Measurements from ENCODE around the gene AGTRAP. TPM values are rescaled to one million over a fixed set of nuclear protein-coding genes. Genes with fewer than 3 reads are reported as not detected.

Gene AGTRAP
- total RNA-seq, 2 experiments from 2014 or later = 52.7 to 57.3 TPM

GRCh38 chr1:11784993-11785769, 49.2 kb downstream of the AGTRAP start:
- Mint-ChIP-seq H3K27me3 (no peaks in the 10 kb centered on the region), H3K27ac (no peak overlapping the region), H3K9me3 (no peaks in the 10 kb centered on the region), H3K4me1 (no peaks in the 10 kb centered on the region), H3K36me3 (ENCODE audit: low read depth) (no peaks in the 10 kb centered on the region), H3K4me3 (no peak overlapping the region)
- ChIA-PET CTCF (interaction anchor here (0.6 to 2.2 kb wide), 4 partner anchors 12 to 1816 kb away, joined by 3 to 5 read pairs (median 5); no protein-coding TSS in a partner anchor), POLR2A (interaction anchor here (0.8 kb wide), 1 partner anchor 123 kb away, joined by 3 read pairs; no protein-coding TSS in a partner anchor)
- DNase-seq = peak; percentile 45

DNA sequence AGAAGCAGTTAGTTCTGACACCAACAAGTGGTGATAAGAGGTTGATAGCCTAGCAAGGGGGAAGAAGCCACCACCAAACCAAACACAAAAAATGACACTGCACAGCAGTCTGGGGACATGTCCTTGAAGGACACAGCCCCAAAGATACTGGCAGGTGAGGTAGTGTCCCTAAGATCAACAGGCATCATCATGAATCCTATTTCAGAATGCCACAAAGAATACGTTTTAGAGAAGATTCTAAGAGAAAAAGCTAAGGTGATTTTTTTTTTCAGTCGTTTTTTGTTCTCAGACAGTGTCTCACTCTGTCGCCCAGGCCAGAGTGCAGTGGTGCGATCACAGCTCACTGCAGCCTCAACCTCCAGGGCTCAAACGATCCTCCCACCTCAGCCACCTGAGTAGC, 50.2 kb downstream of the AGTRAP start:
- H3K27me3 Mint-ChIP-seq = no peaks in the 10 kb centered on the region
- POLR2A ChIA-PET = interaction anchor here (0.7 kb wide), 1 partner anchor 31 kb away, joined by 3 read pairs; no protein-coding TSS in a partner anchor
- CTCF ChIA-PET = interaction anchor here (1.1 to 2.2 kb wide), 3 partner anchors 11 to 46 kb away, joined by 5 read pairs; no protein-coding TSS in a partner anchor
- peaks cover 2% of the 10 kb centered on the region for H3K4me1 Mint-ChIP-seq
- H3K4me3 Mint-ChIP-seq = no peak overlapping the region
- H3K36me3 Mint-ChIP-seq (ENCODE audit: low read depth) = peaks cover 5% of the 10 kb centered on the region
- H3K27ac Mint-ChIP-seq = no peak overlapping the region
- no peaks in the 10 kb centered on the region for H3K9me3 Mint-ChIP-seq
- no peak for DNase-seq

GRCh38 chr1:11787251-11787803, 51.4 kb downstream of the AGTRAP start:
- Mint-ChIP-seq H3K4me3 (no peak overlapping the region), H3K36me3 (ENCODE audit: low read depth) (peaks cover 11% of the 10 kb centered on the region), H3K27ac (no peak overlapping the region), H3K27me3 (no peaks in the 10 kb centered on the region), H3K4me1 (peaks cover 2% of the 10 kb centered on the region), H3K9me3 (no peaks in the 10 kb centered on the region)
- ChIA-PET POLR2A (interaction anchor here (1.9 kb wide), 1 partner anchor 121 kb away, joined by 8 read pairs; no protein-coding TSS in a partner anchor), CTCF (no interaction called here)
- DNase-seq = no peak

- Mint-ChIP-seq H3K27me3 (no peaks in the 10 kb centered on the region), H3K4me1 (peaks cover 2% of the 10 kb centered on the region)
Measured at GRCh38 chr1:11787804-11788436, 52.0 kb downstream of the AGTRAP start.

GRCh38 chr1:11788549-11789053, 52.7 kb downstream of the AGTRAP start:
- ChIA-PET POLR2A (interaction anchor here (1.9 kb wide), 1 partner anchor 119 kb away, joined by 8 read pairs; no protein-coding TSS in a partner anchor), CTCF (no interaction called here)
- H3K9me3 Mint-ChIP-seq = no peaks in the 10 kb centered on the region
- H3K4me1 Mint-ChIP-seq = peaks cover 2% of the 10 kb centered on the region
- H3K27me3 Mint-ChIP-seq = no peaks in the 10 kb centered on the region
- H3K4me3 Mint-ChIP-seq = no peak overlapping the region
- no peak for DNase-seq
- no peak overlapping the region for H3K27ac Mint-ChIP-seq
- peaks cover 12% of the 10 kb centered on the region for H3K36me3 Mint-ChIP-seq (ENCODE audit: low read depth)

More at GRCh38 chr1:11787804-11788436, 52.0 kb downstream of the AGTRAP start:
- no peak for DNase-seq
- no peak overlapping the region for H3K4me3 Mint-ChIP-seq
- ChIA-PET POLR2A (interaction anchor here (1.9 kb wide), 1 partner anchor 120 kb away, joined by 8 read pairs; no protein-coding TSS in a partner anchor), CTCF (no interaction called here)
- H3K27ac Mint-ChIP-seq = no peak overlapping the region
- no peaks in the 10 kb centered on the region for H3K9me3 Mint-ChIP-seq
- H3K36me3 Mint-ChIP-seq (ENCODE audit: low read depth) = peaks cover 12% of the 10 kb centered on the region

DNA sequence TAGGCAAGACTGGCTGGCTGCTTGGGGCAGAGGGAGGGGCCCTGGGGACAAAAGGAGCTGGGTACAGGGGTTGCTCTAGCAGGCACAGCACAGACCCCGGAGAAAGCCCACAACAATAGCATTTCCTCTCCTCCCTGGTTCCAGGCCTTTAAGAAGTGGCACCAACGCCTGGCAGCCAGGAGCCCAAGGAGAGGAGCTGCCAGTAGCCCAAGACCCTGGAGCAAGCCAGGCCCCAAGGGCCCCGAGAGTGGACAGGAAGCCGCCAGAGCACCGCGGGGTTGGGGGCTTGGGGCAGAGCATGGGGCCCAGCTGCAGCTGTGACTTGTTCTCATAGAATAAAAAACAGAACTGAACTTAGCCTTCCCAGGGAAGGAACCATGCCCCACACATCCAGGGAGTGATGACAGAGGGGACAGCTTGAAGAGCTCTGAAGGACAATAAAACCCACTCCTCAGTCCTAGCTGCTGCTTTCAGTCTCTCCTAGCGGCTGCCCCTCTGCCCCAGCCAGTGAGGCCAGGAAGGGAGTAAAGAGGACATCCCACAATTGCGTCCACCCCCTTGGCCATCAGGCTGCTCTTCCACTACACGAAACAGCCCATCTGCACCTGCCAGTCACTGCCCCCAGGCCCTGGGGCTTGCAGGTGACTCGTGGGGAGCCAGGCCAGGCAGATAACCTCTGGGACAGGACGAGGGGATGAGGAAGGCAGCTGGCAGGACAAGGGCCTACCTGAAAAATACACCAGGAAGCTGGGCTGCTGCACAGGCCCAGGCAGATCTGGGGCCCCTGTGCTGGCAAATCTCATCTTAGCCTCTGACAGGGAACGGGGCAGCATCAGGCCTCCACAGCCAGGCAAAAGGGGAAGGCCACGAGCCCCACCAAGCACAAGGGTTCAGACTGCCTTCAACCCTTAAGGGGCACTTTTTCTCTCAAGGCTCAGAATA, 53.5 kb downstream of the AGTRAP start:
- H3K9me3 Mint-ChIP-seq = no peaks in the 10 kb centered on the region
- no peak for DNase-seq
- H3K27me3 Mint-ChIP-seq = no peaks in the 10 kb centered on the region
- H3K4me1 Mint-ChIP-seq = peaks cover 2% of the 10 kb centered on the region
- H3K27ac Mint-ChIP-seq = no peak overlapping the region
- no peak overlapping the region for H3K4me3 Mint-ChIP-seq
- POLR2A ChIA-PET = interaction anchor here (1.9 kb wide), 1 partner anchor 118 kb away, joined by 8 read pairs; no protein-coding TSS in a partner anchor
- H3K36me3 Mint-ChIP-seq (ENCODE audit: low read depth) = peaks cover 14% of the 10 kb centered on the region
- CTCF ChIA-PET = no interaction called here

GRCh38 chr1:11790101-11790879, 54.4 kb downstream of the AGTRAP start:
- no peak overlapping the region for H3K27ac Mint-ChIP-seq
- H3K27me3 Mint-ChIP-seq = no peaks in the 10 kb centered on the region
- no peaks in the 10 kb centered on the region for H3K9me3 Mint-ChIP-seq
- peaks cover 19% of the 10 kb centered on the region for H3K36me3 Mint-ChIP-seq (ENCODE audit: low read depth)
- POLR2A ChIA-PET = interaction anchor here (1.0 to 2.1 kb wide), 3 partner anchors 13 to 117 kb away, joined by 3 to 5 read pairs (median 3); no protein-coding TSS in a partner anchor
- H3K4me1 Mint-ChIP-seq = peaks cover 2% of the 10 kb centered on the region
- CTCF ChIA-PET = interaction anchor here (0.6 kb wide), 1 partner anchor 56 kb away, joined by 3 read pairs; no protein-coding TSS in a partner anchor
- DNase-seq = no peak
- H3K4me3 Mint-ChIP-seq = no peak overlapping the region

DNA sequence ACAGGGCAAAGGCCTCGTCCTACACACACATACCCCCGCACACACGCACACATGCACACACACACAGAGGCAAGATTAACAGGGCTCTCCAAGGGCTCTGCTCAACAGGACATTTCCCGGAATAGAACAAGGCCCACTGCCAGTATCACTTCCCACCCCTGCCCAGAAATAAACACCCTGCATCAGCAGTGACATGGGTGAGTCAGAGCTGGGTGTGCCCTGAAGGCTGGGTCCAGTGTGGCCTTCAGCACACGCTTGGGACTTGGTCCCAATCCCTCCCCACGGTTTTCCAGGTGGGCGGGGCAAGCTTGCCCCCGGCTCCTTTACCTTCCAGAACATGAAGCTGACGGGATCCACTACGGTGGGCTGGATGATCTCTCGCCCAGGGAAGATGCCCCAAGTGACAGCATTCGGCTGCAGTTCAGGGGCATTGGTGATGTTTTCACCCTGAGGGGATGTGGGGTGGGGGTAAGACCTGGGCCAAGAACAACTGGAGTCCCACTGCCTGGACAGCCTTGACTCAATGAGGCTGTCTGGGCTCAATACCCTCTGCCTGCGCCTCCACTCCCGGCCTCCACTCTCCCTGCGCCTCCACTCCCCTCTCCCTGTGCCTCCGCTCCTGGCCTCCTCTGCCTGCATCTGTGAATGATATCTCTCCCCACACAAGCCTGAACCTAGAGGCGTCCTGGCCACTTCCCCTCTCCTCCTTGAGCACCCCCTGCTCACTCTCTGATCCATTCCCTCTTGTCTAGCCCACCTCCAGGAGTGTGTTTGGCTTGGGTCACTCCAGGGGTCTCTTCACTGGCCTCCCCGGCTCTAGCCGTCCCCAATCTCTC, 55.2 kb downstream of the AGTRAP start:
- Mint-ChIP-seq H3K9me3 (no peaks in the 10 kb centered on the region), H3K27me3 (no peaks in the 10 kb centered on the region), H3K4me3 (no peak overlapping the region), H3K36me3 (ENCODE audit: low read depth) (peaks cover 23% of the 10 kb centered on the region), H3K4me1 (peaks cover 2% of the 10 kb centered on the region), H3K27ac (no peak overlapping the region)
- DNase-seq = no peak
- ChIA-PET POLR2A (interaction anchor here (1.0 to 2.1 kb wide), 3 partner anchors 12 to 116 kb away, joined by 3 to 5 read pairs (median 3); no protein-coding TSS in a partner anchor), CTCF (interaction anchor here (0.5 to 0.6 kb wide), 2 partner anchors 21 to 55 kb away, joined by 3 read pairs; no protein-coding TSS in a partner anchor)

DNA sequence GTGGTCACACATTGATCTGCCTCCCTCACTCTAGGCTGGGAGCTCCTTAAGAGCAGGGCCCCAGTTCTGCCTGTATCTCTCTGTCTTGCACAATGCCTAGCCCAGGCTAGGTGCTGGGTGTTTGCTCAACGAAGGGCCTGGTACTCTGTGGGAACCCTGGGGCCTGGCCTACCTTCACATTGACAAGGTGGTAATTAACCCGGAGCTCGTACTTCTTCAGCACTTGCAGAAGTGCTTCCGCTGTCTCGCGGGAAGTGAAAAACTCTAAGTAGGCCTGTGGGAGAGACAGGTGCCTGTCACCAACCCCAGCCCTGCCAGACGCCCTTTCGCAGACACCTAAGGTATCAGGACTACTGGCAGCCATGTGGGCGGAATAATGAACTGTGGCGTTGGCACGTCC, 56.2 kb downstream of the AGTRAP start:
- Mint-ChIP-seq H3K9me3 (no peaks in the 10 kb centered on the region), H3K4me3 (no peak overlapping the region), H3K36me3 (ENCODE audit: low read depth) (peaks cover 29% of the 10 kb centered on the region), H3K27ac (no peak overlapping the region), H3K4me1 (peaks cover 2% of the 10 kb centered on the region), H3K27me3 (no peaks in the 10 kb centered on the region)
- POLR2A ChIA-PET = interaction anchor here (1.1 to 2.1 kb wide), 3 partner anchors 11 to 115 kb away, joined by 3 to 5 read pairs (median 3); no protein-coding TSS in a partner anchor
- no peak for DNase-seq
- CTCF ChIA-PET = interaction anchor here (0.5 to 1.1 kb wide), 2 partner anchors 12 to 22 kb away, joined by 3 to 4 read pairs; no protein-coding TSS in a partner anchor

- ChIA-PET CTCF (interaction anchor here (0.8 kb wide), 1 partner anchor 9 kb away, joined by 3 read pairs; no protein-coding TSS in a partner anchor), POLR2A (interaction anchor here (1.2 to 1.5 kb wide), 3 partner anchors 12 to 114 kb away, joined by 3 to 4 read pairs (median 3); partner anchors contain the start of genes CLCN6 and MTHFR)
- peaks cover 29% of the 10 kb centered on the region for H3K36me3 Mint-ChIP-seq (ENCODE audit: low read depth)
- no peak overlapping the region for H3K4me3 Mint-ChIP-seq
- no peaks in the 10 kb centered on the region for H3K27me3 Mint-ChIP-seq
- H3K9me3 Mint-ChIP-seq = no peaks in the 10 kb centered on the region
- no peak overlapping the region for H3K27ac Mint-ChIP-seq
- no peak for DNase-seq
- H3K4me1 Mint-ChIP-seq = peaks cover 2% of the 10 kb centered on the region
Measured at GRCh38 chr1:11793819-11794218, 57.9 kb downstream of the AGTRAP start.

Measured in activated CD4-positive, alpha-beta memory T cell treated with anti-CD3 and anti-CD28 coated beads, Interleukin-2, amount 10 ng/mL, durations not matched to agents 7 days and 5 days (primary cell).